ENCODE data around the gene HYDIN.

GRCh38 chr16:71225145-71225544 is 5.4 kb downstream of the HYDIN start:
- TF ChIP-seq CTCF (IDR thresholded peaks at IDR 0.05; ENCODE audit: low read depth, low read length) (no peak), EZH2phosphoT487 (IDR thresholded peaks at IDR 0.05; ENCODE audit: low read depth) (no peak)

Measured in OCI-LY3 (cell line).